Fibroblast of skin of scalp (primary cell): ENCODE data around the gene ADAM19. TPM values are rescaled to one million over a fixed set of nuclear protein-coding genes. Genes with fewer than 3 reads are reported as not detected.
A peak's percentile ranks its signal among the peaks of the same experiment; 100 is the strongest.

Experiments used
- DNase-seq: peaks from one replicate; pipeline ENCODE4 v3.0.0-alpha.2; 2013
- polyA plus RNA-seq, 2 experiments: library from polyadenylated mRNA; unstranded; fragments of 120-200 nt; gene quantifications; one replicate each; pipeline ENCODE4 v1.2.1, GENCODE V29; 2013; ENCODE audit not compliant: insufficient read length in 2 of 2

ADAM19 gene, protein sequence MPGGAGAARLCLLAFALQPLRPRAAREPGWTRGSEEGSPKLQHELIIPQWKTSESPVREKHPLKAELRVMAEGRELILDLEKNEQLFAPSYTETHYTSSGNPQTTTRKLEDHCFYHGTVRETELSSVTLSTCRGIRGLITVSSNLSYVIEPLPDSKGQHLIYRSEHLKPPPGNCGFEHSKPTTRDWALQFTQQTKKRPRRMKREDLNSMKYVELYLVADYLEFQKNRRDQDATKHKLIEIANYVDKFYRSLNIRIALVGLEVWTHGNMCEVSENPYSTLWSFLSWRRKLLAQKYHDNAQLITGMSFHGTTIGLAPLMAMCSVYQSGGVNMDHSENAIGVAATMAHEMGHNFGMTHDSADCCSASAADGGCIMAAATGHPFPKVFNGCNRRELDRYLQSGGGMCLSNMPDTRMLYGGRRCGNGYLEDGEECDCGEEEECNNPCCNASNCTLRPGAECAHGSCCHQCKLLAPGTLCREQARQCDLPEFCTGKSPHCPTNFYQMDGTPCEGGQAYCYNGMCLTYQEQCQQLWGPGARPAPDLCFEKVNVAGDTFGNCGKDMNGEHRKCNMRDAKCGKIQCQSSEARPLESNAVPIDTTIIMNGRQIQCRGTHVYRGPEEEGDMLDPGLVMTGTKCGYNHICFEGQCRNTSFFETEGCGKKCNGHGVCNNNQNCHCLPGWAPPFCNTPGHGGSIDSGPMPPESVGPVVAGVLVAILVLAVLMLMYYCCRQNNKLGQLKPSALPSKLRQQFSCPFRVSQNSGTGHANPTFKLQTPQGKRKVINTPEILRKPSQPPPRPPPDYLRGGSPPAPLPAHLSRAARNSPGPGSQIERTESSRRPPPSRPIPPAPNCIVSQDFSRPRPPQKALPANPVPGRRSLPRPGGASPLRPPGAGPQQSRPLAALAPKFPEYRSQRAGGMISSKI
- 250 TPM for polyA plus RNA-seq (2013, experiment 1 of 2; ENCODE audit: insufficient read length)
- 252 TPM for polyA plus RNA-seq (2013, experiment 2 of 2; ENCODE audit: insufficient read length)

- peak; percentile 84 for DNase-seq
These were observed at the start of gene ADAM19 for GRCh38 chr5:157575381-157576020. Gene ADAM19 (minus strand): TSS chr5:157575775. CDS start chr5:157575696, 79 bp downstream.

- no peak for DNase-seq
These were observed 48.6 kb upstream of the ADAM19 start for GRCh38 chr5:157624144-157624543.

DNA sequence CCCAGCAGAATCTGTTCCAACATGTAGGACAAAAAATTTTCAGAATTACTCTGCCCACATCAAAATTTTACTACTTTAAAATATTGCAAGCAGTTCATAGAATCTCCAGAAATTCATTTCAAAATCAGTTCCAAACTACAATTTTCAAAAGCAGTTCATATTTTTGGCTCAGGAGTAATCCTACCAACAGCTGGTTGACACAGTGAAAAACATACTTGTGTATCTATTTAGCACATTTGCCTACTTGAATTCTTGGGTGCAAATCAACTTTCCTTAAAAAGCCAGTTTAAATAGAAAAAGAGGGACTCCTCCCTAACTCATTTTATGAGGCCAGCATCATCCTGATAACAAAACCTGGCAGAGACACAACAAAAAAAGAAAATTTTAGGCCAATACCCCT, 45.2 kb upstream of the ADAM19 start:
- no peak for DNase-seq

DNA sequence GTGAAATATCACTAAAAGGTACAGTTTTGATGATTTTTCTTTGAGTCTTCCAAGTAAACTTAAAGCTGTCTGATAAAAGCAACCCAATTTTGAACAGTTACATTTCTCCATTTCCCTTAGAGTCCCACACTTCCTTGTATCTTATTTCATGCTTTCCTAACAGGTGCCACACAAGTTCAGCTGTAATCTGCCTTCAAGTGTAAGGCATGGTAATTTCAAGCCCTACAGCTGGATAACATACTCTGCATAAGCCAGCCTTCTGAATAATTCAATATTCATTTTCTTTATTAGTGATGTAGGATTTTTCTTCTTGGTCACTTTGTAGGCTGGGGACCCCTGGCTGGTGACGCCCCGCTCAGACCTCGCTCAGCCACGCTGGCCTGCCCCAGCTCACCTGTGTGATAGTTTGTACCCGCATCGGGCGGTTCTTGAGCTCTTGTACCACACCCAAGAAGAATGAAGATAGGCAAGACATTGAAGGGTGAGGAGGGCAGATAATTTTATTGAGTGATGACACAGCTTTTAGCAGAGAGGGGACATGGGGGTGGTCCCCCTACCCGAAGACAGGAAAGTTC, 42.7 kb upstream of the ADAM19 start:
- DNase-seq = no peak

- no peak for DNase-seq
These were observed 41.2 kb upstream of the ADAM19 start for GRCh38 chr5:157616785-157617184.

DNA sequence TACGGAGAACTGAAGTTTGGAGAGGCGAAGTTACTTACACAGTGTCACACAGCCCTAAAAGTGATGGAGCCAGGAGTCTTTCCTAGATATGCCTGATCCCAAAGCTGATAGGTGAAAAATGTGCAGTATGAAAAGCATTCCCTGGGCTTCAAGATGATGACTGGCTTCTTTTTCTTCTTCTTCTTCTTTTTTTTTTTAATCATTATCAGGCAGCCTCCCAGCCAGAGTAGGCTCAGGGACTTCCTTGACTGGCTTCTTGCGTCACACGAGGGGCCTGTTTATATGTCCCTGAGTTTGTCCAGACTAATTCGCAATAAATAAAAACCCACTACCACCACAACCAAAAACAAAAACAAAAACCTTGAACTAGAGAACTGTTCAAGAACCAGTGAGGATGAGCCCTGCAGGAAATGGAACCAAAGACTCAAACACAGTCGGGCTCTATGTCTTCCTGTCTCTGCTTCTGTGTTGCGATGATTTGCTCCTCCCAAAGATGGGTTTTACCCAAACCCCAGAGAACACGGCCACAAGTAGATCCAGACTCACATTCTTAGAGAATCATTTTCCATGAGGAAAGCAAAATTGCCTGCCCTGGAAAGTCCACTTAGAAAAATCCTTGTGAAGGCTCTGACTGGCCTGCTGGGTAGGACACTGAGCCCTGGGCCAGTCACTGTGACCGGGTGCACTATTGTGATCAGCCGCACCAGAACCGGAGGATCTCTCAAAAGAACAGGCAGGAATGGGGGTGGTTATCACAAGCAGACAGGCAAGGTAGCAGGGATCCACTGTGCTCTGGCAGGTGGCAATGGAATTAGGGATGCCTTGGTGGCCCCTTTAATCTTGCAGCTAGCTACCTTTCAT, 38.0 kb upstream of the ADAM19 start:
- DNase-seq = no peak

DNA sequence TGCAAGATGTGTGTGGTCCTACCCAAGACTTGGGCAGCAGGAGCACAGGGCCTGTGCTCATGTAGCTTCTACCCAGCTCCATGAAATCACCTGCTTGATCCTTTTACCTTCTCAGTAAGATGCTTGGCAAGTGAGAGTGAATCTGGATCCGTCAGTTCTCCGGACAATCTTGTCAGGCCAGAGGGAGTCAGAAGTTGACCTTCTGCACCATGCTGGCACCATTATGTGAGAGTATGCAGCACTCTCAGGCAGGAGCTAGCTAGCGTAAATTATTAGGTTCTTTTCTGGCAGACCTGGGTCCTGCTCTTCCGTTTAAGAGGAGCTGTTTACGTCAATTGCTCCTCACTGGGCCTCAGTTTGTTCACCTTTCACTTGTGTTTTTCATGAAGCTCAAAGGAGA, 37.0 kb upstream of the ADAM19 start:
- no peak for DNase-seq

DNA sequence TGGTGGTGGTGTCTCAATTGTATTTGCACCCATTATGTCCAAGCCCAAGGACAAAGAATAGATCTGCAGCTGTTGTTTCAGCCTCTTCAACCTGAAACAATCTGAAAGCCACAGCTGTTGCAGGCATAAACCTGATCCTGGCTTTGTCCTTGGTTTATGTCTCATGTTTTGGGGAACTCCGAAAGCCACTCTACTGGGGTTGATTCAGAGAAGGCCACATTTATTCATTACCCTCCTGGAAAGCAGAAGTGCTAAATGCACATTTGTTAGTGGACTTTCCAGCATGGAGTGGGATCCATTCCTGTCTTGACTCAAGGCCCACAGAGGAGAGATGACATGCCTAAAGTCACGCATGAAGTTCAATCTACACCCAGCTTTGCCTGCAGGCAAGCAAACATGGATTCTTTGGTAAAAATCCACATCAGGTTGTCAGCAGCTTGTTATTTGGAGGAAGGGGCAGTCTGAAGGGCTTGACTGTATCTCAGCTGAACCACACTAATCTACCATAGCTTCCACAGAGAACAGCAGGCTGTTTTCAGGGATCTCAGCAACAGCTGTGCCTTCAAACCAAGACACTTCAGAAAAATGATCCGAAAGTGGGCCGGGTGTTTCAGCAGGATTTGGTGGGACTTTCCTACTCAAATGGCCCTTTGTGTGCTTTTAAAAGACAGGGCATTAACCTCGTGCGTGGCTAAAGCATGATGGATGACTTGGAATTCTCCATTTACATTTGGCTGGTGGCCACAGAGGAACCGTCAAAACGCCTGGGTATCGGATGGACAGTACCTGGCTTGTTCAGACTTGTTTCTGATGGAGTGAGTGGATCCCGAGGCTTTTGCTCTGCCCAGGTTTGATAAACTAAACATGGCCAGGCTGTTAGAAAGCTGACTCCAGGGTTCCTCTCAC, 36.2 kb upstream of the ADAM19 start:
- no peak for DNase-seq

DNA sequence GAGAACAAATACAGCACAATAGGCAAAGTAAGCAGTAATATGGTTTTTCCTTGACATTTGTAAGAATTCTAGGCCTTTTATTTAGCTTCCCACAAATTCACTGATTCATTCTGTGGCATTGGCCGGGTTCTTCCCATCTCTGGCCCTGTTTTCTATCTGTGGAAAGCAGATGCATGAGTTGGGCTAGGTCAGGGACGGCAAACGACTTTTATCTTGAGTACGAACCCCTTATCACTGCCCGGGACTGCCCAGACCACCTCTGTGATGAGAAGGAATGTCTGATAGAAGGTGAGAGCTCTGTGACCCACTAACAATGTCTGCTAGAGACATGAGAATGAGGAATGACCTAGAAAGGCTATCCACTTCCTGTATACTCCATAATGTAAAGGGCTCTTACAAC, 35.4 kb upstream of the ADAM19 start:
- DNase-seq = no peak

DNA sequence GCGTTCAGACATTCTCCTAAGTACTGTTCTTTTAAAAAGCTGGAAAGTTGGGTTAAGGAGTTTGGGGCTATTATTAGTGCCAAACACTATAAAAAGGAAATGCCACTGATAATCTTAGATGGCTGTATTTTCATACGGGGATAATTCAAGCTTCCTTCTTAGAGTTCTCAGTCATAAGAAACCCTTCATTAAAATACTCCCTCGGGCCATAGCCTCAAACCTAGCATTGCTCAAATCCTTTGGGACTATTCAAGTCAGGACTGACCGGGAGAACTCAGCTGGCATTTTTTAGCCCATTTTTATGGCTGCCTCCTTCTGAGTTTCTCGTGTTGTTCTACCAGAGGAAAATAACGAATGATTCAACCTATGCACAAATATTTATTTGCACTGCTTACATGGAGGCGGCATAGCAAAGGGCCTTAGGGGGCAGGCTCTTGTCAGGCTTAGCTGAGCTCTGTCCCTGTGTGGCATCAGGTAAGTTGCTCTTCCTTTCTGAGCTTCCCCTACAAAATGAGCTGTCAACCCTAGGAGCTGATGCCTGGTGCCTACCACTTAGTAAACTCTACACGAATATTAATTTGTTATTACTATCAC, 33.5 kb upstream of the ADAM19 start:
- peak; percentile 50 for DNase-seq

- peak; percentile 88 for DNase-seq
These were observed 32.0 kb upstream of the ADAM19 start for GRCh38 chr5:157607371-157608161.

- DNase-seq = no peak
These were observed 30.5 kb upstream of the ADAM19 start for GRCh38 chr5:157606046-157606445.

DNA sequence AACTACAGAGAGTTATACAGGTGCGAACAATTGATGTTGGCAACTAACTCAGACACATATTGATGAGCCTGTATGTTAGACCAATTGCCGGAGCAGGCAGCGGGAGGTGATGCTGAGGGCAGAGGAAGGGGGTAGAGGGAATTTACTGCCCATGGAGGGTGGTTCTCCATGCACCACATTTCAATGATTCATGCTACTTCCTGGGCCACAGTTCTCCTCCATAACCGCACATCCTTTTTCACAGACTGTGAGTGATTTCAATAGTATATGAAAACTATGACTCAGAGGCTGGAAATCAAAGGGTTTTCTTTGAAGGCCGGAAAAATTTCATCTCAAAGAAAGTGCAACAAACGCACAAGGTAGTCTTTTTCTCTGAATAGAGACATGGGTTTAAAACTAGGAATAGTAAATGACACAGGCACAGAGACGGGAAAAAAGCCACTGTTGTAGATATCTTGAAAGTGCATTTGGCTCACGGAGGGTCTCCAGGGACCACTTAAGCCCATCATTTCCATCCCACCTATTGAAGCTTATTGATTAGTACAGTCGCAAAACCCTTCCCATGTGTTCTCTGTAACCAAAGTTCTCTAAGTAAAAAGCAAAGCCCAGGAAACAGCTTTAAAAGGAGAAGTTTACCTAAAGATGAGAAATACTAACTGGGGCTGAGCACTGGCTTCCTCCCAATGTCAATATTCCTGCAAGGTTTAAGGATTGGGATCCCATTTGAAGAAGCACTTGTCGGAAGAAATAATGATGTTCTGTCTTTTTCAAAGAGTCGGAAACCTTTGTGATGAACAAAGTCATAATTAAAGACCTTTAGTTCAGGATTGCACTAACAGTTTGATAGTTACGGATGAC, 28.0 kb upstream of the ADAM19 start:
- DNase-seq = peak; percentile 88

DNA sequence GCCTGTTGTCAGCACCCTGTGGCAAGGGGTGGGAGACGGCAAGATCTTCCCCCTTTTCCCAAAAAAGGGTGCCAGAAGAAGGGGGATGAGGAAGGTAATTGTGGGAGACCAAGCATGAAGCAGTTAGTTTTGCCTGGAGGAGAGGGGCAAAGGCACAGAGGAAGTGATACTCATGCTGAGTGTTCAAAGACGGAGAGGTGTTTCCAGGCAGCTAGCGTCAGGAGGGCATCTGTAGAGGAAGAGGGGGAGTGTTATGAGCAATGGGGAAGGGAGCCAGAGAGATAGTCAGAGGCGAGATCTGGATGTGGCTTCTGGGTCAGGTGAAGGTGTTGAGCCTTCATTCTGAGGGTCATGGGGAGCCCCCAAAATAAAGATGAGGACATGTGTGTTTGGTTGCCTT, 26.9 kb upstream of the ADAM19 start:
- no peak for DNase-seq

GRCh38 chr5:157600252-157600651, 24.7 kb upstream of the ADAM19 start:
- no peak for DNase-seq

GRCh38 chr5:157599565-157599964, 24.0 kb upstream of the ADAM19 start:
- DNase-seq = no peak

- DNase-seq = no peak
These were observed 22.9 kb upstream of the ADAM19 start for GRCh38 chr5:157598350-157598936.

GRCh38 chr5:157597277-157597676, 21.7 kb upstream of the ADAM19 start:
- DNase-seq = no peak
